Mucosa of descending colon (tissue), 3 donors: ENCODE results near the gene JPH2. TPM values are rescaled to one million over a fixed set of nuclear protein-coding genes. Genes with fewer than 3 reads are reported as not detected.

Experiments used
- ATAC-seq: fragments of 200-7000 bp; cut with Tn5 transposase; one replicate; pipeline ENCODE4 v1.9.1; 2020; ENCODE audit warnings: mild to moderate bottlenecking, moderate library complexity
- DNase-seq, 3 donors: peaks; one replicate each; pipeline ENCODE4 v3.0.0-alpha.2; 2020
- H3K36me3 ChIP-seq: fragments of 200-600 bp; one replicate; pipeline ENCODE4 v1.8.0; 2021; ENCODE audit warnings: low read depth, mild to moderate bottlenecking
- H3K4me1 ChIP-seq: fragments of 200-600 bp; one replicate; pipeline ENCODE4 v1.8.0; 2021; ENCODE audit warnings: low read depth, mild to moderate bottlenecking
- H3K4me3 ChIP-seq: fragments of 200-600 bp; one replicate; pipeline ENCODE4 v1.8.0; 2021; ENCODE audit warnings: mild to moderate bottlenecking
- H3K9me3 ChIP-seq: fragments of 200-600 bp; one replicate; pipeline ENCODE4 v1.8.0; 2021; ENCODE audit warnings: mild to moderate bottlenecking
- intact Hi-C, 2 donors: fragments of 100-400 bp; cut with DNase I in 1 of 2; cut with micrococcal nuclease in 1 of 2; formaldehyde crosslinking; loops; one replicate each; pipeline versions ENCODE4 v1.11.0 to v1.11.1; 2022; cut with DNase I, micrococcal nuclease
- total RNA-seq, 3 donors: library from RNA; stranded (reverse); fragmentation: NEBNext Ultra II Directional in 2 of 3; extraction: Animal tissue kit (Norgen Biotek cat#: 25700) in 2 of 3; gene quantifications; one replicate each; pipeline versions ENCODE4 v1.2.1 to v1.2.4, GENCODE V29; 2021 to 2023
- TF ChIP-seq, protein P1 (sequence below): fragments of 200-600 bp; IDR thresholded peaks from one replicate; pipeline ENCODE4 v1.8.0; 2022; ENCODE audit warnings: antibody characterized with exemption, mild to moderate bottlenecking
- donor health status: DM: no; HTN: no; CAD: no; lungs with moderate emphysema.
- donor health status: DM: no; HTN: no; CAD: no.
- donor health status: DM: no; HTN: yes; CAD: no.

Gene JPH2
- total RNA-seq, 3 donors from 2014 or later, result 2.3 to 87.3 (median 8.3) TPM

DNA sequence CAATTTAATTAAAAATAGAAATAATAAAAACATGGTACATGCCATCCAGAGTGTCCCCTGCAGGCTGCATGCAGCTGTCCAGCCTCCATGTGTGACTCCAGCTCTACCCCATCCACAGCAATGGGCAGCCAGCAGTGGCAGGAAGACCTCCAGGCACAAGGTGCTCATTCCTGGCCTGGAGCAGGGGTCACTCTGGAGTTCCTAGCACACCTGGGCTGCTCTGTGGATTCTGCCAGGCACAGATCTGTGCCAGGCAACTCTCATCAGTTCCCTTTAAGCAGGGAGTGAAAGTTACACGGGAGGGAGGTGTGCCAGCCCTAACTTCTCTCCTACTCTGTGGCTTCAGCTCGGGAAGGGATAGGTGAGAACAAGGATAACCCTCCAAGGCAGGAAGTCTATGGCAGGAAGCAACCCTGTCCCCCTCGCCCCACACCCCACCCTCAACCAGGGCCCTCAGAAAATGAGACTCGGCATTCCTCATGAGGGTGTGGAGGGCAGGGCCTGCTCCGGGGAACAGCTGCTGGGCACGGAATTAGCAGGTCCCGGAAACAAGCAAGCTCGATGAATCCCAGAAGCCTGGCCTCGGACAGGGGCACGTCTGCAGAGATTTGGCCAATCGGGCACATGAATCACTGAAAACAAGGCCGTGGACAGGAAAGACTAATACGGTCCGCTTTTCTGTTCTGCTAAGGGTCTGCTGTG lies 10.0 kb downstream of the JPH2 start:
- Histone ChIP-seq H3K4me1 (no peaks in the 10 kb centered on the region), H3K9me3 (no peaks in the 10 kb centered on the region), H3K36me3 (no peaks in the 10 kb centered on the region), H3K4me3 (no peak overlapping the region)
- TF ChIP-seq, protein P1, sequence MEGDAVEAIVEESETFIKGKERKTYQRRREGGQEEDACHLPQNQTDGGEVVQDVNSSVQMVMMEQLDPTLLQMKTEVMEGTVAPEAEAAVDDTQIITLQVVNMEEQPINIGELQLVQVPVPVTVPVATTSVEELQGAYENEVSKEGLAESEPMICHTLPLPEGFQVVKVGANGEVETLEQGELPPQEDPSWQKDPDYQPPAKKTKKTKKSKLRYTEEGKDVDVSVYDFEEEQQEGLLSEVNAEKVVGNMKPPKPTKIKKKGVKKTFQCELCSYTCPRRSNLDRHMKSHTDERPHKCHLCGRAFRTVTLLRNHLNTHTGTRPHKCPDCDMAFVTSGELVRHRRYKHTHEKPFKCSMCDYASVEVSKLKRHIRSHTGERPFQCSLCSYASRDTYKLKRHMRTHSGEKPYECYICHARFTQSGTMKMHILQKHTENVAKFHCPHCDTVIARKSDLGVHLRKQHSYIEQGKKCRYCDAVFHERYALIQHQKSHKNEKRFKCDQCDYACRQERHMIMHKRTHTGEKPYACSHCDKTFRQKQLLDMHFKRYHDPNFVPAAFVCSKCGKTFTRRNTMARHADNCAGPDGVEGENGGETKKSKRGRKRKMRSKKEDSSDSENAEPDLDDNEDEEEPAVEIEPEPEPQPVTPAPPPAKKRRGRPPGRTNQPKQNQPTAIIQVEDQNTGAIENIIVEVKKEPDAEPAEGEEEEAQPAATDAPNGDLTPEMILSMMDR, result no peak
- ATAC-seq, result peak; percentile 95
- DNase-seq, result peak; percentile 48 to 68 (median 65)
- intact Hi-C loops, result no loop called here

DNA sequence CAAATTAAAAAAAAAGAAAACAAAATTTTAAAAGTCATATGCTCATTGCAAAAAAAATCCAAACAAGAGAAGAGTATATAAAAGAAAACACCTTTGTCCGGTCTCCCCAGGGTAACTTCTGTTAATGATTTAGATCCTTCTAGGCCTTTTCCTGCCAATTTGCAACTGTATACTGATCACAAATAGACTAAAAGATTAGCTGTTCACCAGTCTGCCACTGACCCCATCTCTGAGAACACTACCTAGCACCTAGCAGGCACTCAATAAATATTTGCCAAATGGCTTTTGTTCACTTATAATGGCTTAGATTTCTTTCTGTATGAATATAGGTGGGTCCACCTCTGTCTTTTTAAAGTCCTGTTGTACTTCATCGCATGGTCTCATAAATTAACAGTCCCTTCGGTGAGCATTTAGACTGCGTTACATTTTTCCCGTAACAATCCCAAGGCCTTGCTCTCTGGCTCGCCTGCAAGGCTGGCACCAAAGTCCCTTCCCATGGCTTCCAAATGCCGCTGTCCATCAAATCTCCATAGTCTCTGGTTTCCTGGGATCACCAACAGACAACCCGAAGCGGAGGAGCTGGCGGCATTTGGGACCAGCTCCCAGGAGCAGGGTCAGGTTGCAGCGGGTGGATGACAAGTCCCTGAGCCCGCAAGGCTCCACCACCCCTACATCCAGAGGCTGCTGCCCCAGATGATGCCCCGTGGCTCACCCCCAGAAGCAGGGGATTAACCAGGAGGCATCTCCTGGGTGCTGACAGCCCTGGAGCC lies 11.8 kb downstream of the JPH2 start:
- no peaks in the 10 kb centered on the region for H3K9me3 ChIP-seq
- no peaks in the 10 kb centered on the region for H3K36me3 ChIP-seq
- TF ChIP-seq, protein P1, result no peak
- intact Hi-C loops, result no loop called here
- ATAC-seq (no peak), DNase-seq (no peak)
- no peaks in the 10 kb centered on the region for H3K4me1 ChIP-seq
- H3K4me3 ChIP-seq, result no peak overlapping the region

GRCh38 chr20:44173846-44174245 lies 13.1 kb downstream of the JPH2 start:
- DNase-seq (no peak), ATAC-seq (no peak)
- Histone ChIP-seq H3K4me1 (no peaks in the 10 kb centered on the region), H3K9me3 (no peaks in the 10 kb centered on the region), H3K4me3 (no peak overlapping the region), H3K36me3 (no peaks in the 10 kb centered on the region)
- TF ChIP-seq, protein P1, result no peak
- intact Hi-C loops, result no loop called here

GRCh38 chr20:44173116-44173515 lies 13.9 kb downstream of the JPH2 start:
- TF ChIP-seq, protein P1, result no peak
- intact Hi-C loops, result no loop called here
- no peaks in the 10 kb centered on the region for H3K4me1 ChIP-seq
- H3K9me3 ChIP-seq, result no peaks in the 10 kb centered on the region
- no peaks in the 10 kb centered on the region for H3K36me3 ChIP-seq
- H3K4me3 ChIP-seq, result no peak overlapping the region
- ATAC-seq (no peak), DNase-seq (no peak)

DNA sequence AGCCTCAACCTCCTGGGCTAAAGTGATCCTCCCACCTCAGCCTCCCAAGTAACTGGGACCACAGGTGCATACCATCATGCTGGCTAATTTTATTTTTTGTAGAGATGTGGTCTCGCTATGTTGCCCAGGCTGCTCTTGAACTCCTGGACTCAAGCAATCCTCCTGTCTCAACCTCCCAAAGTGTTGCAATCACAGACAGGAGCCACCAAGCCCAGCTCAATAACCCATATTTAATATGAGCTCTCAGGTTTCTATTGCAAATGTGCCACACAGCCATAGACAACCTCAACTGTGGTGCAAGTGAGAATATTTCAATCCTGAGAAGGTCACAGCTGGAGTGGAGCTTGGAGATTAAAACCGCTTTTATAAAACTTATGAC lies 14.4 kb downstream of the JPH2 start:
- H3K36me3 ChIP-seq, result no peaks in the 10 kb centered on the region
- H3K4me1 ChIP-seq, result no peaks in the 10 kb centered on the region
- no peaks in the 10 kb centered on the region for H3K9me3 ChIP-seq
- no peak overlapping the region for H3K4me3 ChIP-seq
- ATAC-seq (no peak), DNase-seq (no peak)
- TF ChIP-seq, protein P1, result no peak
- intact Hi-C loops, result no loop called here
